Common myeloid progenitor, CD34-positive (primary cell): ENCODE measurements around the gene KIAA1217.

Experiments used
- CTCF ChIA-PET: fragments of 350-600 bp; sonication (Branson Sonifier 250); formaldehyde crosslinking; loops from one replicate; lab custom pipeline; 2021; ENCODE audit warnings: antibody characterized with exemption; lab: Charles Lee
- POLR2A ChIA-PET: fragments of 350-600 bp; sonication (Branson Sonifier 250); formaldehyde crosslinking; loops from one replicate; lab custom pipeline; 2021; ENCODE audit warnings: antibody characterized with exemption; lab: Charles Lee
- DNase-seq, 3 donors: peaks; one replicate each; pipeline versions ENCODE4 v3.0.0 to v3.0.0-alpha.2; 2013
- H3K27ac ChIP-seq, 2 experiments: 1 replicate in 1 of 2; 2 replicates in 1 of 2; pipeline ENCODE4 v1.7.0; 2013; ENCODE audit warnings: inconsistent platforms in 2 of 2, low read length in 2 of 2, mild to moderate bottlenecking in 2 of 2, low read depth in 1 of 2, moderate library complexity in 1 of 2; ENCODE audit not compliant: severe bottlenecking in 2 of 2, insufficient read depth in 1 of 2, poor library complexity in 1 of 2
- H3K27me3 ChIP-seq, 5 experiments: replicated peaks in 2 of 5; 1 replicate in 3 of 5; 2 replicates in 2 of 5; pipeline versions ENCODE4 v1.6.1 to v1.7.0; 2013; ENCODE audit warnings: low read length in 4 of 5, mild to moderate bottlenecking in 2 of 5, moderate library complexity in 2 of 5, inconsistent platforms in 1 of 5; ENCODE audit not compliant: insufficient read depth in 5 of 5, control insufficient read depth in 4 of 5
- H3K36me3 ChIP-seq, 4 experiments: 1 replicate in 2 of 4; 2 replicates in 2 of 4; pipeline versions ENCODE4 v1.6.1 to v1.7.0; 2013; ENCODE audit warnings: low read length in 3 of 4, control low read depth in 1 of 4, mild to moderate bottlenecking in 1 of 4; ENCODE audit not compliant: control insufficient read depth in 4 of 4, insufficient read depth in 4 of 4
- H3K4me1 ChIP-seq, 4 experiments: 1 replicate in 3 of 4; 2 replicates in 1 of 4; pipeline versions ENCODE4 v1.6.1 to v1.7.1; 2013; ENCODE audit warnings: low read length in 3 of 4, mild to moderate bottlenecking in 3 of 4, control low read depth in 1 of 4, inconsistent platforms in 1 of 4, moderate library complexity in 1 of 4; ENCODE audit not compliant: control insufficient read depth in 4 of 4, insufficient read depth in 4 of 4; ENCODE audit errors: control extremely low read depth in 1 of 4
- H3K4me3 ChIP-seq, 7 experiments: 1 replicate in 4 of 7; 2 replicates in 3 of 7; pipeline versions ENCODE4 v1.5.1 to v1.7.0; 2013; ENCODE audit warnings: mild to moderate bottlenecking in 7 of 7, low read length in 6 of 7, moderate library complexity in 6 of 7, inconsistent platforms in 2 of 7, low read depth in 2 of 7, control low read depth in 1 of 7; ENCODE audit not compliant: insufficient read depth in 4 of 7, control insufficient read depth in 1 of 7; ENCODE audit errors: extremely low read depth in 1 of 7
- H3K9me3 ChIP-seq, 5 experiments: 1 replicate in 4 of 5; 2 replicates in 1 of 5; pipeline versions ENCODE4 v1.6.1 to v1.7.1; 2013; ENCODE audit warnings: low read length in 4 of 5, mild to moderate bottlenecking in 2 of 5, inconsistent platforms in 1 of 5, low read depth in 1 of 5, moderate library complexity in 1 of 5; ENCODE audit not compliant: control insufficient read depth in 4 of 5, insufficient read depth in 2 of 5; ENCODE audit errors: control extremely low read depth in 1 of 5
- WGBS: methylation state at CpG from one replicate; pipeline ENCODE4 v1.1.5; 2013; ENCODE audit not compliant: insufficient coverage; 5-methylcytosine and 5-hydroxymethylcytosine counted together

KIAA1217 gene

GRCh38 chr10:24351961-24352360, 143.0 kb downstream of the KIAA1217 start:
- Histone ChIP-seq H3K27me3 (peaks cover 0 to 17% (median 10%) of the 10 kb centered on the region in 5 experiments), H3K36me3 (no peaks in the 10 kb centered on the region), H3K27ac (no peak overlapping the region), H3K4me1 (peaks cover 0 to 5% (median 3%) of the 10 kb centered on the region in 4 experiments), H3K9me3 (no peaks in the 10 kb centered on the region), H3K4me3 (no peak overlapping the region)
- POLR2A ChIA-PET = no interaction called here
- DNase-seq = no peak
- CTCF ChIA-PET = no interaction called here
- WGBS = 95% methylated on average over 3 of the region's 4 CpGs

GRCh38 chr10:24352399-24352798, 143.5 kb downstream of the KIAA1217 start:
- H3K9me3 ChIP-seq = no peaks in the 10 kb centered on the region
- H3K4me3 ChIP-seq = no peak overlapping the region
- DNase-seq = no peak
- CTCF ChIA-PET = no interaction called here
- peaks cover 0 to 17% (median 10%) of the 10 kb centered on the region in 5 experiments for H3K27me3 ChIP-seq
- no peaks in the 10 kb centered on the region for H3K36me3 ChIP-seq
- WGBS = 88% methylated on average over 2 of the region's 2 CpGs
- POLR2A ChIA-PET = no interaction called here
- no peak overlapping the region for H3K27ac ChIP-seq
- H3K4me1 ChIP-seq = peaks cover 0 to 5% (median 3%) of the 10 kb centered on the region in 4 experiments

- POLR2A ChIA-PET = no interaction called here
- DNase-seq = no peak
- H3K9me3 ChIP-seq = no peaks in the 10 kb centered on the region
- peaks cover 0 to 17% (median 10%) of the 10 kb centered on the region in 5 experiments for H3K27me3 ChIP-seq
- CTCF ChIA-PET = interaction anchor here (1.3 kb wide), 1 partner anchor 15 kb away, joined by 3 read pairs; no protein-coding TSS in a partner anchor
- no peaks in the 10 kb centered on the region for H3K36me3 ChIP-seq
- WGBS = 97% methylated on average over 4 of the region's 6 CpGs
- peaks cover 0 to 5% (median 3%) of the 10 kb centered on the region in 4 experiments for H3K4me1 ChIP-seq
- no peak overlapping the region for H3K4me3 ChIP-seq
- no peak overlapping the region for H3K27ac ChIP-seq
These were observed 144.4 kb downstream of the KIAA1217 start for GRCh38 chr10:24353319-24353718.

- DNase-seq = no peak
- CTCF ChIA-PET = no interaction called here
- POLR2A ChIA-PET = no interaction called here
- WGBS = 83% methylated on average over 1 of the region's 2 CpGs
- Histone ChIP-seq H3K4me1 (peaks cover 0 to 5% (median under 1%) of the 10 kb centered on the region in 4 experiments), H3K27me3 (peaks cover 0 to 15% (median 9%) of the 10 kb centered on the region in 5 experiments), H3K36me3 (no peaks in the 10 kb centered on the region), H3K9me3 (no peaks in the 10 kb centered on the region), H3K27ac (no peak overlapping the region), H3K4me3 (no peak overlapping the region)
These were observed 146.2 kb downstream of the KIAA1217 start for GRCh38 chr10:24355056-24355688.

- Histone ChIP-seq H3K9me3 (no peaks in the 10 kb centered on the region), H3K36me3 (no peaks in the 10 kb centered on the region), H3K27ac (no peak overlapping the region), H3K4me1 (no peaks in the 10 kb centered on the region), H3K4me3 (no peak overlapping the region), H3K27me3 (peaks cover 0 to 10% (median 3%) of the 10 kb centered on the region in 5 experiments)
- DNase-seq = no peak
- ChIA-PET POLR2A (no interaction called here), CTCF (interaction anchor here (1.2 kb wide), 1 partner anchor 11 kb away, joined by 3 read pairs; no protein-coding TSS in a partner anchor)
- WGBS = 97% methylated on average over 8 of the region's 8 CpGs
These were observed 148.5 kb downstream of the KIAA1217 start for GRCh38 chr10:24357344-24358004.

GRCh38 chr10:24358022-24358421, 149.1 kb downstream of the KIAA1217 start:
- CTCF ChIA-PET = interaction anchor here (1.2 kb wide), 1 partner anchor 11 kb away, joined by 3 read pairs; no protein-coding TSS in a partner anchor
- Histone ChIP-seq H3K9me3 (no peaks in the 10 kb centered on the region), H3K4me1 (no peaks in the 10 kb centered on the region), H3K27me3 (peaks cover 0 to 10% (median 3%) of the 10 kb centered on the region in 5 experiments), H3K4me3 (no peak overlapping the region), H3K27ac (no peak overlapping the region), H3K36me3 (no peaks in the 10 kb centered on the region)
- 100% methylated on average over 2 of the region's 4 CpGs for WGBS
- POLR2A ChIA-PET = no interaction called here
- no peak for DNase-seq
